Muscle layer of colon (tissue), 2 donors: ENCODE measurements around the gene BTBD9.

ENCODE experiments used
- H3K27ac ChIP-seq: one replicate; pipeline ENCODE4 v1.7.0; 2013; ENCODE audit warnings: low read depth, mild to moderate bottlenecking, low read length, moderate library complexity
- H3K27me3 ChIP-seq, 2 donors: one replicate each; pipeline ENCODE4 v1.7.0; 2013; ENCODE audit warnings: low read length in 2 of 2, mild to moderate bottlenecking in 2 of 2; ENCODE audit not compliant: insufficient read depth in 2 of 2, control insufficient read depth in 1 of 2
- H3K36me3 ChIP-seq: one replicate; pipeline ENCODE4 v1.7.0; 2013; ENCODE audit warnings: mild to moderate bottlenecking, low read length; ENCODE audit not compliant: insufficient read depth
- H3K4me1 ChIP-seq: one replicate; pipeline ENCODE4 v1.7.0; 2013; ENCODE audit warnings: mild to moderate bottlenecking, low read length; ENCODE audit not compliant: insufficient read depth
- H3K4me3 ChIP-seq, 2 donors: one replicate each; pipeline ENCODE4 v1.7.0; 2013; ENCODE audit warnings: low read length in 2 of 2, low read depth in 1 of 2, mild to moderate bottlenecking in 1 of 2, moderate library complexity in 1 of 2
- H3K9ac ChIP-seq: one replicate; pipeline ENCODE4 v1.7.0; 2013; ENCODE audit warnings: low read length
- H3K9me3 ChIP-seq: one replicate; pipeline ENCODE4 v1.7.0; 2013; ENCODE audit warnings: mild to moderate bottlenecking, low read length
- donor health status: abdominal sarcoma.
- donor health status: Adenocarcinoma of cecum.

Gene BTBD9

DNA sequence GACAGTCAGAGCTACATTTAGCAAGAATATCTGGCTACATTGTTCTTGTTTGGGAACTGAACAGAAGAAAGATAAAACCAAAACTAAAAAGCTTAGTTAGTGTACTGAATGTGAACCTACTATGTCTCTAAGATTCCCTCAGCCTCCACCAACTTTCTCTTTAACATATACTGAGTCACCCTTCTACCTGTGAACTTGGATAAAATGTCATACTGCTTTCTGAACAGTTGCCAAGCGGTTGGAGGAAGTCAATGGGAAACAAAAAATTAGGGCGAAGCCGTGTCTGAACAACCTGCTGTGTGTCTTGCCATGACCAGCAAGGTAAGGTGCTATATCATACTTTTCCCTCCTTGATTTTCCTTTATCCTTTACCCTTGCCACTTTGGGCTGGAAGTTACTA lies 243.5 kb downstream of the BTBD9 start:
- H3K4me3 ChIP-seq, result no peak overlapping the region
- H3K9ac ChIP-seq, result no peak overlapping the region
- H3K4me1 ChIP-seq, result no peaks in the 10 kb centered on the region
- H3K9me3 ChIP-seq, result no peaks in the 10 kb centered on the region
- H3K27me3 ChIP-seq, result no peaks in the 10 kb centered on the region
- no peak overlapping the region for H3K27ac ChIP-seq
- no peaks in the 10 kb centered on the region for H3K36me3 ChIP-seq

DNA sequence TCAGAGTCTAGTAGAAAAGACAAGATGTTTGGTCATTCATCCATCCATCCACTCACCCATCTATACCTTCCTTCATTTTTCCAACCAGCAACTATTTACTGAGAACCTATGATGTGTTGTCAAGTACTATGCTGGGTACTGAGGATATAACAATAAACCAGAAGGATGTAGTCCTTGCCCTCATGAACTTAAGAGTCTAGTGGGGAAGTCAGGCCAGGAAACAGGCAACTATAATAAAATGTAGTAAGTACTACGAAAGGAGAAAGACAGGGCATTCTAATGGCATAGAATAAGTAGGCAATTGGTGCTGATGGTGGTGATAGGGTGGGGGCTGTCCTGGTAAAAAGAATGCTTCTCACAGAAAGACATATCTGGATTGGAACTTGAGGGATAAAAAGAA lies 245.7 kb downstream of the BTBD9 start:
- H3K4me3 ChIP-seq, result no peak overlapping the region
- H3K9ac ChIP-seq, result no peak overlapping the region
- H3K36me3 ChIP-seq, result no peaks in the 10 kb centered on the region
- no peaks in the 10 kb centered on the region for H3K27me3 ChIP-seq
- H3K4me1 ChIP-seq, result no peaks in the 10 kb centered on the region
- no peaks in the 10 kb centered on the region for H3K9me3 ChIP-seq
- H3K27ac ChIP-seq, result no peak overlapping the region

GRCh38 chr6:38391626-38392579 lies 247.8 kb downstream of the BTBD9 start:
- Histone ChIP-seq H3K9me3 (no peaks in the 10 kb centered on the region), H3K27me3 (no peaks in the 10 kb centered on the region), H3K4me3 (no peak overlapping the region), H3K36me3 (no peaks in the 10 kb centered on the region), H3K27ac (no peak overlapping the region), H3K9ac (no peak overlapping the region), H3K4me1 (no peaks in the 10 kb centered on the region)

DNA sequence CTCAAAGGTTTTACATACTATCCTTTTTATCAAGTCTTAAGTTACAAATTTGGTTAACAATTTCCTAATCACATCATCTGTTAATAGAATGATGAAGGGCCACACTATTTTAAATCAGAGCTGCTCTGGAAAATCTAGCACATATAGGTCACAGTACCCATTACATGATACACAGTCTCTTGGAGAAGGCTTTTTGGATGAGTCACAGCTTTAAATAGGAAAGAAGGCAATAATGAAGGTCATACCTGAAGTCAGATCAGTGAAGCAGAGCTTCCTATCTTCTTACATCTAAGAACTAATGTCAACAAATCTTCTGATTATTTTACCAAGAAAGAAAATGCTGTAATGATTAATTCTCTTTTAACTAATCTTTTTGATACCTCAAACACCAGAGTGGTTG lies 248.5 kb downstream of the BTBD9 start:
- H3K27me3 ChIP-seq, result no peaks in the 10 kb centered on the region
- no peaks in the 10 kb centered on the region for H3K4me1 ChIP-seq
- no peak overlapping the region for H3K4me3 ChIP-seq
- no peaks in the 10 kb centered on the region for H3K36me3 ChIP-seq
- no peak overlapping the region for H3K27ac ChIP-seq
- no peaks in the 10 kb centered on the region for H3K9me3 ChIP-seq
- no peak overlapping the region for H3K9ac ChIP-seq

- no peaks in the 10 kb centered on the region for H3K36me3 ChIP-seq
- H3K9me3 ChIP-seq, result no peaks in the 10 kb centered on the region
- no peak overlapping the region for H3K27ac ChIP-seq
- no peak overlapping the region for H3K9ac ChIP-seq
- H3K27me3 ChIP-seq, result no peaks in the 10 kb centered on the region
- no peaks in the 10 kb centered on the region for H3K4me1 ChIP-seq
- no peak overlapping the region for H3K4me3 ChIP-seq
Observed at GRCh38 chr6:38389875-38390274, 249.9 kb downstream of the BTBD9 start.

- H3K27ac ChIP-seq, result no peak overlapping the region
- no peak overlapping the region for H3K4me3 ChIP-seq
- no peaks in the 10 kb centered on the region for H3K27me3 ChIP-seq
- H3K9me3 ChIP-seq, result no peaks in the 10 kb centered on the region
- no peaks in the 10 kb centered on the region for H3K36me3 ChIP-seq
- no peaks in the 10 kb centered on the region for H3K4me1 ChIP-seq
- no peak overlapping the region for H3K9ac ChIP-seq
Observed at GRCh38 chr6:38387971-38388370, 251.8 kb downstream of the BTBD9 start.

DNA sequence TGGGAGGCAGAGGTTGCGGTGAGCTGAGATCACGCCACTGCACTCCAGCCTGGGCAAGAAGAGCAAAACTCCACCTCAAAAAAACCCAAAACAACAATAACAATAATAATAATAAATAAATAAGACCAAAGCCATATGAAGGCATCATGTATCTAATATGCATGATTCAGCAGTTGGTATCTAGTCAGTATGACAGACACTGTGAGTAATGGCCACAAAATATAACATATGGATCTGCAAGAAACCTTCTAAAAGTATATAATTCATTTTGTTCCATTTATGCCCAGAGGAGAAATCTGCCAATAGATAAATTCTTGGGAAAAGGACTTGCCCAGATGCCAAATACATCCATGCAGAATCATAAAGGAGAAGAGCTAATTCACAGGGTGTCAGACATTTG lies 252.3 kb downstream of the BTBD9 start:
- Histone ChIP-seq H3K9ac (no peak overlapping the region), H3K9me3 (no peaks in the 10 kb centered on the region), H3K36me3 (no peaks in the 10 kb centered on the region), H3K4me3 (no peak overlapping the region), H3K4me1 (no peaks in the 10 kb centered on the region), H3K27me3 (no peaks in the 10 kb centered on the region), H3K27ac (no peak overlapping the region)

DNA sequence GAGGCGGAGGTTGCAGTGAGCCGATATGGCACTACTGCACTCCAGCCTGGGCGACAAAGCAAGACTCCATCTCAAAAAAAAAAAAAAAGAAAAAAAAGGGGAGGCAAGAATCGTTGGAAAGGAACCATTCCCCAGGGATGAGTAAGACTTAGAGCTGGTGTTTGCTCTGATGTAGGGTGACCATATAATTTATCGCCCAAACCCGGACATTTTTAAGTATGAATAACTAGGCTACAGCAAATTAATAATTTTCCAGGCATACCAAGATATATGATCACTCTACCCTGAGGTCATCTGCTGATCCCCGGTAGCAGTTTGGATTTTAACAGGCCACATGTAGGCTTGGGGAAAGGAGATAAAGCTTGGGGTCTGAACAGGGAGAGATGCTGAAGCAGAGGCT lies 260.9 kb downstream of the BTBD9 start:
- no peaks in the 10 kb centered on the region for H3K9me3 ChIP-seq
- H3K36me3 ChIP-seq, result no peaks in the 10 kb centered on the region
- H3K4me1 ChIP-seq, result no peaks in the 10 kb centered on the region
- H3K4me3 ChIP-seq, result no peak overlapping the region
- no peaks in the 10 kb centered on the region for H3K27me3 ChIP-seq
- H3K27ac ChIP-seq, result no peak overlapping the region
- H3K9ac ChIP-seq, result no peak overlapping the region

- H3K27ac ChIP-seq, result no peak overlapping the region
- H3K27me3 ChIP-seq, result no peaks in the 10 kb centered on the region
- H3K9me3 ChIP-seq, result no peaks in the 10 kb centered on the region
- no peak overlapping the region for H3K4me3 ChIP-seq
- peaks cover 7% of the 10 kb centered on the region for H3K4me1 ChIP-seq
- no peak overlapping the region for H3K9ac ChIP-seq
- H3K36me3 ChIP-seq, result no peaks in the 10 kb centered on the region
Observed at GRCh38 chr6:38375937-38376336, 263.8 kb downstream of the BTBD9 start.

DNA sequence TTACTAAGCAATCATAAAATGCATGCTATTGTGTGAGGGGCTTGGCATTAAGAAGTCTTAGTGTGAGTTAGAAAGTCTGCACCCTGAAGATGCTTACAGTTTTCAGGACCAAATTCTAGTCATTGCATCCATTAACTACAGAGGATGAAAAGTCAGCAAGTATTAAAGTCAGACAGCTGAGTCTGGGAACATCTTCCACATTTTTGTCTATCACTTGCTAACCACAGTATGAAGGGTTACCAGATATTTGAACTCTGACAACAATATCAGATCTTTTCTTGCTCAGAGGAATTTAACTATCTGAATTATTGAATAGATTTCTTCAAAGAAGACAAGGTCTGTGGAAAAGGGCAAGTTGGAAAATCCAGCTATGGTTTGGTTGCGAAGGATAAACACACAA lies 264.4 kb downstream of the BTBD9 start:
- Histone ChIP-seq H3K27me3 (no peaks in the 10 kb centered on the region), H3K4me3 (no peak overlapping the region), H3K9me3 (no peaks in the 10 kb centered on the region), H3K9ac (no peak overlapping the region), H3K4me1 (peaks cover 11% of the 10 kb centered on the region), H3K36me3 (no peaks in the 10 kb centered on the region), H3K27ac (no peak overlapping the region)

GRCh38 chr6:38371881-38372280 lies 267.8 kb downstream of the BTBD9 start:
- no peak overlapping the region for H3K27ac ChIP-seq
- no peak overlapping the region for H3K4me3 ChIP-seq
- no peaks in the 10 kb centered on the region for H3K36me3 ChIP-seq
- no peak overlapping the region for H3K9ac ChIP-seq
- H3K4me1 ChIP-seq, result peaks cover 17% of the 10 kb centered on the region
- no peaks in the 10 kb centered on the region for H3K27me3 ChIP-seq
- no peaks in the 10 kb centered on the region for H3K9me3 ChIP-seq
